ACHN (cell line): ENCODE results near the gene KCNJ10.

ENCODE experiments used
- DNase-seq: peaks from one replicate; pipeline ENCODE4 v3.0.0-alpha.2; 2015
- in situ Hi-C: cut with HindIII; loops from 2 replicates; pipeline ENCODE4 v1.10.0; 2017; ENCODE audit warnings: low sequenced_read_pairs, low pct_ligation_motif_present, low pct_unique_long_range_greater_than_20kb

Gene KCNJ10

DNA sequence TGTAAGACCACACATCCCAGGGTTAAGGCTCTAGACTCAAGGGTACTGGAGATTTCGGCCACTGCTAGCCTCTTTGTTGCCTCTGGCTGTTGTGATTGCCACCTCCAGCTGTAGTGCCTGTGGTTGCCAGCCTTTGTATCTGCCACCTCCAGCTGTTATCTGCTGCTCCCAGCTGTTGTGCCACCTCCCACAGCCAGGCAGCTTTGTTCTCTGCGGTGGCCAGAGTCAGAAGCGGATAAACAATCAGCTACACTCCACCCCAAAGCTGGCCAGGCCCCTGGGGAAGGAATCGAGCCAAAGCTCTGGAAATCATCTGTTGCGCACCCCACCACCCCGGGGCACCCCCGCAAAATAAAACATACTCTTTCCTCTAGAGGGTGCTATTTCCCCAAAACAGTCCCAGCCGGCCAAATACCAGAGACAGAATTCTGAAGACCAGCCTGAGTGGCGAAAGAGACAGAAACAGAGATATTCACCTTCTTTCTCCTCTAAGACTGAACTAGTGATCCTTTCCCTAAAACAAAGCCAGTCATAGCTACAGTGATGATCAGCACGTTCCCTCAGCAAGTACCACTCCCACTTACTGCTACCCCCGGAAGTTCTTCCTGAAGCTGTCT is 23.4 kb downstream of the KCNJ10 start:
- DNase-seq = peak; percentile 46
- in situ Hi-C loops = no loop called here

DNA sequence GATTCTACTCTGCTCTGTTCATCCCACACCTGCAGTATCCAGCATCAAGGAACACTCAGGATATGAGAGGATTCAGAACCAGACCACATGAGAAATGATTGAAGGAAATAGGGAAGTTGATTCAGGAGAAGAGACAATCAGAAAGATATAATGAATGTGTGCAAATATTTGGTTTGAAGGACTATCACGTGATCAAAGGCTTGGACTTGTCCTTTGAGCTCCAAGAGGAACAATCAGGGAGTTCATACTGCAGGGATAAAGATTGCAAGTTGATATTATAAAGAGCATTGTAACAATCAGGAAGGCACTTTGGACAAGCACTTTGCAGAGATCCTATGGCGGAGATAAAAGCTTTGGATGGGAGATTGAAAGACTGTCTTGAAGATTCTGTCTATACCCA is 24.3 kb downstream of the KCNJ10 start:
- no peak for DNase-seq
- in situ Hi-C loops = no loop called here

DNA sequence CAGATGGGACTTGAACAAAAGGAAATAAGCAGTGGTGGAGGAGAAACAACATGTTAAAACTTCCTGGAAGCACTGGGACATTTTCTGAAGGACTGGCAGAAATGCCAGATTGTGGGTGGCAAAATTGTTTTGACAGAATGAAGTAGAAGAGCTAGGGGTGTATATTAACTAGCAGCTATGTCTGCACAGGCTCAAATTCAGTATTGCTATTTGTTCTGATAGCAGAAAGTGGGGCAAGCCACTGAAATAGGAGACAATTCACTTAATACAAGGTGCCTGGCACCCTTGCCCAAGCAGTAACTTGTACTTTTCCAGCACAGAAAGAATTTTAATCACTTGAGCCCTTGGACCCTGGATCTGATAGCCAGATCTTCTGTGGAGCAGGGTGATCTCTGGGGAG is 26.4 kb downstream of the KCNJ10 start:
- no peak for DNase-seq
- in situ Hi-C loops = no loop called here

DNA sequence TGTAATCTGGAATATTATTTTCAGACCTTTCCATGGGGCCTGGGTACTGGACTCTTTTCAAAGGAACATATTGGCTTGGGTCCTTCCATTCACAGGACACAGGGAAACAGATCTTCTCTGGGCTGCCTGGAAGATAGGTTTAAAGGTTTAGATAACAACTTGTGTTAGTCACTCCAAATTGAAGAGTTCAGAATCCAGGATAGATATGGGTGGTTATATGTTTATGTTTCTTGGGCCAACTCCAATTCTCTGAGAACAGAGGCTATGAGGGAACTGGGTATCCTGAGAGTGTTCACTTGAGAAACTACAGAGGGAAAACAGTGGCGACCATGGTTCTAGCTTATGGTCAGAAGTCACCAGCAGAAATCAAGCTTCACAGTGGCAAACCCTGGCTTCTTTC is 29.5 kb downstream of the KCNJ10 start:
- in situ Hi-C loops = no loop called here
- DNase-seq = no peak

DNA sequence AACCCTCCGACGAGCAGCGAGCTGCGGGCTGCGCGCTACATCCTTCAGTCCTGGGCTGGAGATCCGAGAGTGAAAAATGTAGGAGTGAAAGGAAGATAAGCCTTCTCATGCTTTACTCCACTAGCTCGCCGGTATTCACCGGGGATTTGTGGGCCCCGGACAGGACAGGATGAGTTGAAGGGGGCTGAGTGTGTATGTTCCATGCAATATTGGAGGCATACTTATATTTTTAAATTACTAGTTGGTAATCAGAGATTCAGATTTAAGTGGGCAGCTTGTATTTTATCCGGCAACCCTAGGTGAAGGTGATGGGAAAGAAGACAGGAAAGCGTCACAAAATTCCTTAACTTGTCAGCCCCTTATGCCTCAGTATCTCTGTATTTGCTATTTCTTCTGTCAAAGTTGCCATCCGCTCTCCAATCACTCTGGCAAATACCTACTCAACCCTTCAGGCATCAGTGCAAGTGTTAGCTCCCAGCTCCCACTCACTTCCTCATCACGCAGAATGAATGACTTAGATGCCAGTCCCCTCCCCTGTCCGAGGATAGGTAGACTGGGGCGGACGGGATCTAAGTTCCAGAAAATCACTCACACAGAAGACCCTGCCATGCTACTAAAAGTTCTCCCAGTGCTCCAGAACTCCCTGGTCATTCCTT is 37.7 kb downstream of the KCNJ10 start:
- in situ Hi-C loops = no loop called here
- DNase-seq = peak; percentile 52

DNA sequence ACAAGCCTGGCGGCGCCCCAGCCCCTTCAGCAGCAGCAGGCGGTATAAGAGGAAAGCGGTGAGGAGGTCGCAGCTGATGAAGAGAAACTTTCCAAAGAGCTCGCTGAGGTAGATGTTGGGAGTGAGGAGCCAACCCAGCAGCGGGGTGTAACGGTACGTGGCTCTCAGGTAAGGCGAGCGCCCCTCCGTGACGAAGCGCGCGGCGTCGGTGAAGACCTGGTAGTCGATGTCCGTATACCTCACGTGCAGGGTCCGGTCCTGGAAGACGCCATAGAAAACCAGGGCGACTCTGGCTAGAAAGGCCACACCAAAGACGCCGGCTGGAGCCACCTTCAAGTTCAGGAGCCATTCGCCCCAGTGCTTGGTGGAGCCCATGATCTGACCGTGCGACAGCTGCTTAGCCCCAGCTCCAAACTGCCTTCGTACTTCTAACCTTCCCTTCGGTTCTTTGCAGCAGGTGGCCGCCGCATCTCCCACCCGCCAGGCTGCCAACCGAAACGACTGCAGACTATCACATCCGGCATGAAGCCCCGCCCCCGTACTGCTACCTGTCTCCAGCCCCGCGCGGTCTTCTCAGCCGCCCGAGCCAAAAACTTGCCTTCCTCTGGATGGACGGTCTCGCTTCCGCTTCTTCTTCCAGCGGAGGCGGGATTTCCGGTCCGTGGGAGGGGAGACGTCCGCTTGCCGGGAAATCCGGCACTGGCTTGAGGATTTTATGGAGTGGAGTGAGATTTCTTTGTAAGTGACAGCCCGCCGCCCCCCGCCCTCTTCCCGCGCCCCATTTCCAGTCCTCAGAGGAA is 38.4 kb downstream of the KCNJ10 start, which contains the start of gene PIGM:
Gene PIGM, minus strand, starts transcription at position 626 of the 800 bp plus-strand sequence. Its CDS starts 251 bp downstream, at position 375.
- peak; percentile 96 for DNase-seq
- in situ Hi-C loops = no loop called here

DNA sequence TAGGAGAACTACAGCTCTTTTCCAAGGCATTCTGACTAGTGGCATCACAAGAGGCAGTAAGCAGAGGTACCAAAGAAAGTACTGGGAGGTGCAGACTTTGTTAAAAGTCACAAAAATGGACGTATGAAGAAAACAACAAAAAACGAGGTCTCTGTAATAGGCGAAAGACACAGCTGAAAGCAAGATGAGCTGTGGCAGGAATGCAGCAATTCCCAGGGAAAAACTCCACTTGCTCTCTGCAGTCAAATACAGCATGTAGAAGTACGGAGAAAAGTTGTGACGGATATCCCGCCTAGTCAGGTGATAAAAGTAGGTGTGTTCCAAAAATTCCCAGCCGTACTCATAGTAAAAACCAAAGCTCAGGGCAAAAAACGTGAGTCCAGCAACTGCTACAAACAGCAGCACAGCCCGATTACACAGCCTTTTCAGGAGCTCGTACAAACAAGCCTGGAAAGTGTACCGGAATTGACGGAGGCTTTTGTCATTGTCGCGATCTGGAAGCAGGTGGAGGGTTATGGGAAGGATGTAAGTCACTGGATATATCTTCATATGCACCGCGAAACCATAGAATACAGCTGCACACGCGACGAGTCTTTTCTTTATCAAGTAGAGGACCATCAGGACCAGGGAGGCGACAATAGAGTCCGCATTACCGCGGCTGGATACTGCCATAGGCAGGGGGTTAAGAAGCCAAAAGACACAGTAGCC is 39.1 kb downstream of the KCNJ10 start:
- in situ Hi-C loops = no loop called here
- peak; percentile 10 for DNase-seq

DNA sequence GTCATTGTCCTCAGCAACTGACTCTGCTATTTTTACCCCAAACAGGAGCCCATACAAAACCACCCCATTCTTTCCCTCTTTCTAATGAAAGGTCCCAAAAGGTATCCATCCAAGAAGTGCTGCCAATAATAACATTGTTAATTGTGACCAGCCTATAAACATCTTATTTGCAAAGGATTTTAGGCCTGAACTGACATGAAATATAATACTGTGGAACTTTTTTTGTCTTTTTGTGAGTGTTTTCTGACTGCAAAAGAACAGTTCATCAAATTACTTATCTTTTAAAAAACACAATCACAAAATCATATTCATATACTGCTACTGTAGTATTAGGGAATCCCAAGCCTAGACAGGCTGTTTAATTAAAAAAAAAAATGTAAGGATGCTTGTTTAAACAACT is 41.5 kb downstream of the KCNJ10 start:
- in situ Hi-C loops = no loop called here
- DNase-seq = no peak

DNA sequence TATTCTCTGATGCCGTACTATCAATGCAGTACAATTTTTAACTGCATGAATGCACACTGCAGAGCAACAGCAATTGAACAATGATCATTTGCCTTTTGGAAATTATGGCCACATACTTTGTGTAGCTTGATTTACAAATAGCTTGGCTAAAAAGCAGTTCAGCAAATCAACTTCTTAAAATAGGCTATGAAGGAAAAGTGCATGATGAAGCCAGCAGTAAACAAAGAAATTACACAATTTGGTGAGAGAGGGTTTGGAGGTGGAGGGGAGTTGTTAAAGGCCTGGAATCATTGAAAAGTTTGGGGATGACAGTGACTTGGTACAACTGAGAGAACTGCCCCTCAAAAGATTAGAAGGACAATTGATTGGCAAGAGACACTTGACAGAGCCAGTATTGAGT is 44.6 kb downstream of the KCNJ10 start:
- no peak for DNase-seq
- in situ Hi-C loops = no loop called here

DNA sequence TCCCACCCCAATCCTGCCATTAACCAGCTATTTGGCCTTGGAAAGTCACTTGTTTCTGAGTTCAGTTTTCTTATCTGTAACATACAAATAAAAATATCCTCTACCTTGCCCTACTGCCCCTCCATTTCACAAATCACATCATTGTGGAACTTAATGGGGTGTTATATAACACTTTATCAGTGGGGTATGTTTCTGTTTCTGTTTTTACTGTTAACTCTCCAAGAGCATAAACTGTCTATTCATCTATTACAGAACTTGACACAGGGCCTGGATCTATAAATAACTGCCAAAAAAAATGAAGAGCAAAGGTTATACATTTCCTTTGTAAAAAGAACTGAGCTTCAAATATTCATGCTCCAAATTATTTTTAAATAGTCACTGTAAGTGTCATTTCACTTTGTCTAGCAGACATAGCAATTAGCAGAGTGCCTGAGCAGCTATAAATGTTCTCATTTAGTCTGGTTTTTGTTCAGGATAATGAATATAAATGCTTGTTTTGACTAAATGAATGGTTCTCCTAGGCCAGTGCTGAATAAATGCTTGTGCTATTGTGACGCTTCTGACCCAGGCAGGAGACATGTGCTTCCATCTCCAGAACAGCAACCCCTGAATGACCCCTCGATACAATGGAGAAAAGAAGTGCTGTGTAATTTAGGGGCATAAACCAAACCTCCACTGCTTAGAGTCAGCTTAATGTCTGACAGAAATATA is 45.6 kb downstream of the KCNJ10 start:
- no peak for DNase-seq
- in situ Hi-C loops = no loop called here

DNA sequence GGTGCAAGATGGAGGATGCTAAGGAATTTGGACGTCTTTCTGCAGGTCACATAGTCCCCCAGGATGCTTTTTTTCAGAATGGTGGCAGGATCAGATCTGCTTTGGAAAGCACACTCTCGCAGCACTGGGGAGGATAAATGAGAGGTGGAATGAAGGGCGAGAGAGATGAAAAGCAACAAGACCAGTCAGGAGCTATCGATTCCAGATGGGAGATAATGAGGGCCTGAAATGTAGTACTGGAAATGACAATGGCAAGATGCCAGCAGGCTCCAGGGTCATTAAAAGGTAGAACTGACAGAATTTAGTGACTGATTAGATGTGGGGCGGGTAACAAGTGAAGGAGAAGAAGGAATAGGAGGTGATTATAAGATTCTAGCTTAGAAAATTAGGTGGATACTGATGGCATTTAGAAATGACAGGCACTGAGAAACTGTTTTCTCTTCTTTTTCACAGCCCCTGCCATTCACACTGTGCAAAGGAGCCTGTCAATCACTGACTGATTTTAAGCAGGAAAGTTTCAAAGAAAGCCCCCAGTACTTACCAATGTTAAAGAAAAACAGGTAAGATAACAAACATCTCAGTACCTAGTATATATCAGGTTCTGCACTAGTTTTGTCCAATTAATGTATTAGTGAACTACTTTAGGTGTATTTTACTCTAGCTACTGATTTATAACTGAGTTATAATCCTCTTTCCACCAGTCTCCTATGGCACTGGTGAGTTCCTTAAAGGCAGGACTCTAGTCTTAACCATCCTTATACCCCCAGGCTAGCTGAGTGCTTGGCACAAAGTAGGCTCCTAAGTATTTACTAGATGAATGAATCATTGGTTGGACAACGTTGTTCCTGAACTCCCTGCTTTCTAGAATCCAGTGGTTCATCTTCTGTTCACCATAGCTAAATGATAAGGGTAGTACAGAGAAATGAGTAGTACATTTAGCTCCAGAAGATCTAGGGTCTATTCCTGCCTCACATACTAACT is 47.3 kb downstream of the KCNJ10 start:
- in situ Hi-C loops = no loop called here

DNA sequence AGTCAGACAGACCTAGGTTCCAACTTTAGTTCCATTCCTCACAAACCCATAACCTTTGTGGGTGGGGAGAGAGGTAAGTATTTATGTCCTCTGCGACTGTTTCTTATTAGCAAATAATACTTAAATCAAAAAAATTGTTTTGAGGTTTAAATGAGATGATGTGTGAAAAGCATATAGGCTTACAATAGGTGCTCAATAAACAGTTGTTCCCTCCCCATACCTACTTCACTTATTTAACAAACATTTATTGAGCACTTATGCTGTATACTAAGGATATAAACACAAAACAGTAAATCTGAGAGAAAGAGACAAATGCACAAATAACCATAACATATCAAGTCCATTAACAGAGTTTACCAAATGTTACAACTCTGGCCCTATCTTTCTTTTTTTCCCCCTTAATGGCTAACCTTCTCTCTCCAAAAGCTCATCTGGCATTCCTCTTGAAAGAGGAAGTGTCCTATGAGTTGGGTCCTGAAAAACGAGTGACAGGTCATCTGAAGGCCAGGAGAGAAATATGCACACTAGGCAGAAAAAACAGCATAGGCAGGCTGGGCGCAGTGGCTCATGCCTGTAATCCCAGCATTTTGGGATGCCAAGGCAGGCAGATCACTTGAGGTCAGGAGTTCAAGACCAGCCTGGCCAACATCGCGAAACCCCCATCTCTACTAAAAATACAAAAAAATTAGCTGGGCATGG is 48.4 kb downstream of the KCNJ10 start:
- no peak for DNase-seq
- in situ Hi-C loops = no loop called here

More for the DNA sequence above, 47.3 kb downstream of the KCNJ10 start:
- DNase-seq = no peak

DNA sequence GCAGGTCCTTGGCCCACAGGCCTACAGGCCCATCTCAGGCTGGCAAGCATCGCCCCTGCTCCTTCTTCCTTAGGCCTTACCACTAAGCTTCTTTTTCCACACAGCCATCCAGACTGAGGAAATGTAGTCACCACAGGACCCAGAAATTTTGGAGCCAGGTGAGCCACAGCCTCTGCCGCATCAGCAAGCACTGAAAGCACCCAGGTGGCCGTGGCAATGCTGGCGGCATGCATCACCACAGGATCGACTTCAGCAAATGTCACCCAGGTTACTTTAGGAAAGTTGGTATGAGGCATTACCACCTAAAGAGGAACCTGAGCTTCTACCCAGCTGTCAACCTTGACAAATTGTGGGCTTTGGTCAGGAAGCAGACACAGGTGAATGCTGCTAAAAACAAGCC is 49.8 kb downstream of the KCNJ10 start:
- no peak for DNase-seq
- in situ Hi-C loops = no loop called here

DNA sequence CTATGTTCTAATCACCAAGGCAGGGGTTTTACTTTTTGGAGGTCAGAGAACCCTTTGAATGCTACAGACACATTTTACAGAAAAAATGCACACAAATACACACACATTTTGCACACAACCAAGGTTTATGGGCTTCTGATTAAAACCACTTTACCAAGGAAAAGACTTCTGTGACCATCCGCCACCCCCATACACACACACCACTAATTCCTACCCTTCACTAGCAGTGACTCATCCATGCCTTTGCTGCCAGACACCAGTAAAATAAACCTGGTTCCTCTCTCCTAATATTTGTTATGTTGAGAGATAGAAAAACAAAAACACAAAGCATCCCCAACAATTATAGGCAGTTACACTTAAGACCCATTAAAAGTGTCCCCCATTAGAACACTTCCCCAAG is 51.1 kb downstream of the KCNJ10 start:
- peak; percentile 40 for DNase-seq

DNA sequence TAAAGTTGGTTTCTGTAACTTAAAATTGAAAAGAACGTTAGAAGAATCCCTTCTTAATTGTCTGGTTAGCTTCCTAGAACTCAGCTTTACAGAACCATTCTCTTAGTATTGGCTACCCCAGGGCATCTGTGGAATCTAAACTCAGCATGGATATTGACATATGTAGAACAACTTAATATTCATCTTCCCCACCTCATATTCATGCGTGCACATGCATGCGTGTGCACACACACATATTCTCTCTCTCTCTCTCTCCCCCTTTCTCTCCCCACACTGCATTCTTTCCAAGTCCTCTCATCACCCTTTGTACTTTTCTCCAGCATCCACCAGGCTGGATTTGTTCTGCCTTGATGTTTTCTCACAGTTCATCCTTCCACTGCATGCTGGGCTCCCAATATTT is 51.6 kb downstream of the KCNJ10 start:
- DNase-seq = no peak
- in situ Hi-C loops = no loop called here

More for the DNA sequence above, 51.1 kb downstream of the KCNJ10 start:
- in situ Hi-C loops = no loop called here

DNA sequence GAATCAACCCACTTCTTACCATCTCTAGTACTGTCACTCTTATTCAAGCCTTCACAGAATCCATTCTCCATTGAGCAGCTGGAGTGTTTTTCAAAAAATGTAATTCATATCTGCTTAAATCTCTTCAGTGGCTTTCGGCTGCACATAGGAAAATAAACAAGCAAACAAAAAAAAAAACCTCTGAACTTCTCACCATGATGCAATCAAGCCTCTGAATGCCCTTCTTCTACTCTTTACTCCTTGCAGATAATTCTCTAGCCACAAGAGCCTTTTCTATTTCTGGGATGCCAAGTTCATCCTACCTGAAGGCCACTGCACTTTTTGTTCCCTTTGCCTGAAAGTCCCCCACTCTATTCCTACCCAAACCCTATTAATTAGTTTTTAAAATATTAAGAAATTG is 52.4 kb downstream of the KCNJ10 start:
- in situ Hi-C loops = no loop called here
- no peak for DNase-seq

DNA sequence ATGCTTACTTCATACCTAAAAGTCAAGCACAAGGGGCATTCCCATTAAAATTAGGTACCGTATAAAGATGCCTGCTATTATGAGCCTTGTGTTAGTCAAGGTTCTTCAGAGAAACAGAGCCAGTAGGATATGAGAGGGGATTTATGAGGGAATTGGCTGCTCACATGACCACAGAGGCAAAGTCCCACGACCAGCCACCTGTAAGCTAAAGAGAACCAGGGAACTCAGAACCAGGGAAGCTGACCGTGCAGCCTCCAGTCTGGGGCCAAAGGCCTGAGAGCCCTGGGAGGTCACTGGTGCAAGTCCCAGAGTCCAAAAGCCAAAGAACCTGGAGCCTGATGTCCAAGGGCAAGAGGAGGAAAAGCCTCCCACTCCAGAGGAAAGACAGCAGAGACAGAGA is 58.2 kb downstream of the KCNJ10 start:
- in situ Hi-C loops = no loop called here
- DNase-seq = no peak
